Ascending aorta (tissue), 2 donors: ENCODE measurements around the gene FHIP1A. TPM values are rescaled to one million over a fixed set of nuclear protein-coding genes. Genes with fewer than 3 reads are reported as not detected.
"Not testable (repeated sequence)": the region's sequence is repeated elsewhere in the genome, so short reads cannot be mapped to it uniquely, and the experiment has no call there.

Experiments used
- DNase-seq, 2 donors: peaks; one replicate each; pipeline ENCODE4 v3.0.0-alpha.2; 2019; ENCODE audit warnings: low spot score in 2 of 2
- H3K27ac ChIP-seq, 2 donors: fragments of 200-600 bp; sonication (generic); one replicate each; pipeline ENCODE4 v1.5.1; 2016 to 2017; ENCODE audit warnings: mild to moderate bottlenecking in 1 of 2
- H3K27me3 ChIP-seq: fragments of 200-600 bp; sonication (generic); one replicate; pipeline ENCODE4 v1.5.1; 2017
- H3K36me3 ChIP-seq, 2 donors: fragments of 200-600 bp; sonication (generic); one replicate each; pipeline ENCODE4 v1.5.1; 2016
- H3K4me1 ChIP-seq, 2 donors: fragments of 200-600 bp; sonication (generic); one replicate each; pipeline ENCODE4 v1.5.1; 2016 to 2017; ENCODE audit warnings: mild to moderate bottlenecking in 1 of 2
- H3K4me3 ChIP-seq, 2 donors: fragments of 200-600 bp; sonication (generic); one replicate each; pipeline ENCODE4 v1.5.1; 2016 to 2017; ENCODE audit warnings: mild to moderate bottlenecking in 1 of 2
- H3K9me3 ChIP-seq, 2 donors: fragments of 200-600 bp; sonication (generic); one replicate each; pipeline ENCODE4 v1.5.1; 2016
- CTCF ChIP-seq, 3 experiments: fragments of 200-600 bp in 2 of 3; fragments of 450-650 bp in 1 of 3; sonication (generic) in 2 of 3; IDR thresholded peaks; one replicate each; pipeline ENCODE4 v1.5.1; 2016 to 2019; ENCODE audit warnings: antibody characterized with exemption in 3 of 3, mild to moderate bottlenecking in 1 of 3, moderate library complexity in 1 of 3
- intact Hi-C: fragments of 100-400 bp; cut with DNase I; formaldehyde crosslinking; loops from one replicate; pipeline ENCODE4 v1.15.1; 2023
- total RNA-seq: library from RNA; depleted of rRNA; stranded (reverse); fragments of >200 nt; gene quantifications from one replicate; pipeline ENCODE4 v1.1.0, GENCODE V29; 2016

The FHIP1A gene
- total RNA-seq, 1 donor from 2014 or later: not detected

GRCh38 chr4:151376540-151376939 is 32.4 kb upstream of the FHIP1A start:
- H3K4me3 ChIP-seq: no peak overlapping the region
- H3K9me3 ChIP-seq: no peaks in the 10 kb centered on the region
- intact Hi-C loops: no loop called here
- DNase-seq: no peak
- H3K36me3 ChIP-seq: no peaks in the 10 kb centered on the region
- H3K27me3 ChIP-seq: no peaks in the 10 kb centered on the region
- no peak for TF ChIP-seq CTCF (IDR thresholded peaks at IDR 0.05)
- H3K4me1 ChIP-seq: no peaks in the 10 kb centered on the region
- no peak overlapping the region for H3K27ac ChIP-seq

- Histone ChIP-seq H3K4me3 (no peak overlapping the region), H3K9me3 (peaks cover 0 to 2% of the 10 kb centered on the region in 2 donors), H3K4me1 (no peaks in the 10 kb centered on the region), H3K36me3 (no peaks in the 10 kb centered on the region), H3K27me3 (no peaks in the 10 kb centered on the region), H3K27ac (no peak overlapping the region)
- no peak for TF ChIP-seq CTCF (IDR thresholded peaks at IDR 0.05)
- DNase-seq: no peak
- intact Hi-C loops: no loop called here
Measured at GRCh38 chr4:151389311-151389710, 19.7 kb upstream of the FHIP1A start.

- not testable (repeated sequence) for H3K27ac ChIP-seq, DNase-seq
Measured at GRCh38 chr4:151389799-151390198, 19.2 kb upstream of the FHIP1A start.

GRCh38 chr4:151395873-151396272 is 13.1 kb upstream of the FHIP1A start:
- intact Hi-C loops: no loop called here
- DNase-seq: no peak
- Histone ChIP-seq H3K27me3 (no peaks in the 10 kb centered on the region), H3K36me3 (no peaks in the 10 kb centered on the region), H3K4me1 (no peaks in the 10 kb centered on the region), H3K27ac (no peak overlapping the region), H3K4me3 (no peak overlapping the region), H3K9me3 (peaks cover 0 to 2% of the 10 kb centered on the region in 2 donors)
- no peak for TF ChIP-seq CTCF (IDR thresholded peaks at IDR 0.05)

More at GRCh38 chr4:151389799-151390198, 19.2 kb upstream of the FHIP1A start:
- H3K36me3 ChIP-seq, H3K9me3 ChIP-seq, intact Hi-C loops, H3K27me3 ChIP-seq, H3K4me3 ChIP-seq, H3K4me1 ChIP-seq: not testable (repeated sequence)

GRCh38 chr4:151400343-151400742 is 8.6 kb upstream of the FHIP1A start:
- DNase-seq: no peak
- H3K36me3 ChIP-seq: no peaks in the 10 kb centered on the region
- H3K27ac ChIP-seq: no peak overlapping the region
- H3K4me3 ChIP-seq: no peak overlapping the region
- H3K27me3 ChIP-seq: no peaks in the 10 kb centered on the region
- TF ChIP-seq CTCF (IDR thresholded peaks at IDR 0.05): no peak
- intact Hi-C loops: no loop called here
- no peaks in the 10 kb centered on the region for H3K9me3 ChIP-seq
- no peaks in the 10 kb centered on the region for H3K4me1 ChIP-seq

- Histone ChIP-seq H3K4me3 (no peak overlapping the region), H3K36me3 (no peaks in the 10 kb centered on the region), H3K27ac (no peak overlapping the region), H3K9me3 (no peaks in the 10 kb centered on the region), H3K4me1 (no peaks in the 10 kb centered on the region), H3K27me3 (no peaks in the 10 kb centered on the region)
- TF ChIP-seq CTCF (IDR thresholded peaks at IDR 0.05): no peak
- intact Hi-C loops: no loop called here
- no peak for DNase-seq
Measured at GRCh38 chr4:151401739-151402138, 7.2 kb upstream of the FHIP1A start.
